WTC11 (cell line): ENCODE data around the gene SLC35A4. TPM values are rescaled to one million over a fixed set of nuclear protein-coding genes. Genes with fewer than 3 reads are reported as not detected.

Experiments used
- ATF1 ChIP-seq: sonication (generic); formaldehyde crosslinking; IDR thresholded peaks from 2 replicates; pipeline ENCODE4 v1.8.1; 2023; ENCODE audit warnings: mild to moderate bottlenecking, moderate library complexity, missing genetic modification reagents
- ATF2 ChIP-seq: sonication (generic); formaldehyde crosslinking; IDR thresholded peaks from 2 replicates; pipeline ENCODE4 v1.8.1; 2022; ENCODE audit warnings: low read depth, missing genetic modification reagents, borderline replicate concordance
- CREB1 ChIP-seq: sonication (generic); formaldehyde crosslinking; IDR thresholded peaks from 2 replicates; pipeline ENCODE4 v1.8.0; 2023; ENCODE audit warnings: mild to moderate bottlenecking, missing genetic modification reagents
- EMX1 ChIP-seq: fragments of 250-450 bp; sonication (Bioruptor Pico); IDR thresholded peaks from 2 replicates; pipeline ENCODE4 v1.8.0; 2021; ENCODE audit warnings: mild to moderate bottlenecking
- ERG ChIP-seq: fragments of 250-450 bp; sonication (Bioruptor Pico); IDR thresholded peaks from 2 replicates; pipeline ENCODE4 v1.8.0; 2021; ENCODE audit warnings: mild to moderate bottlenecking
- ESRRA ChIP-seq: sonication (generic); formaldehyde crosslinking; IDR thresholded peaks from 2 replicates; pipeline ENCODE4 v1.8.1; 2022; ENCODE audit warnings: mild to moderate bottlenecking, missing genetic modification reagents, borderline replicate concordance
- ETV6 ChIP-seq: sonication (generic); formaldehyde crosslinking; IDR thresholded peaks from 2 replicates; pipeline ENCODE4 v1.8.1; 2022; ENCODE audit warnings: mild to moderate bottlenecking, missing genetic modification reagents
- MLX ChIP-seq: sonication (generic); formaldehyde crosslinking; IDR thresholded peaks from 2 replicates; pipeline ENCODE4 v1.8.1; 2023; ENCODE audit warnings: mild to moderate bottlenecking, missing genetic modification reagents, moderate library complexity
- MXD4 ChIP-seq: fragments of 250-450 bp; sonication (Bioruptor Pico); IDR thresholded peaks from 2 replicates; pipeline ENCODE4 v1.8.0; 2021; ENCODE audit warnings: mild to moderate bottlenecking, moderate library complexity, borderline replicate concordance
- NFATC4 ChIP-seq: fragments of 250-450 bp; sonication (Bioruptor Pico); IDR thresholded peaks from 2 replicates; pipeline ENCODE4 v1.9.0; 2021; ENCODE audit warnings: mild to moderate bottlenecking
- OVOL2 ChIP-seq: fragments of 250-450 bp; sonication (Bioruptor Pico); IDR thresholded peaks from 2 replicates; pipeline ENCODE4 v1.9.0; 2021; ENCODE audit warnings: mild to moderate bottlenecking, borderline replicate concordance
- PRRX2 ChIP-seq: fragments of 250-450 bp; sonication (Bioruptor Pico); IDR thresholded peaks from 2 replicates; pipeline ENCODE4 v1.8.0; 2021; ENCODE audit warnings: mild to moderate bottlenecking
- RORB ChIP-seq: fragments of 250-450 bp; sonication (Bioruptor Pico); IDR thresholded peaks from 2 replicates; pipeline ENCODE4 v1.9.0; 2021; ENCODE audit warnings: mild to moderate bottlenecking
- SMAD3 ChIP-seq: sonication (generic); formaldehyde crosslinking; IDR thresholded peaks from 2 replicates; pipeline ENCODE4 v1.8.0; 2022; ENCODE audit warnings: missing genetic modification reagents, mild to moderate bottlenecking, borderline replicate concordance
- SMAD4 ChIP-seq: sonication (generic); formaldehyde crosslinking; IDR thresholded peaks from 2 replicates; pipeline ENCODE4 v1.8.0; 2022; ENCODE audit warnings: mild to moderate bottlenecking, missing genetic modification reagents
- SOX15 ChIP-seq: fragments of 250-450 bp; sonication (Bioruptor Pico); IDR thresholded peaks from 2 replicates; pipeline ENCODE4 v1.9.0; 2021; ENCODE audit warnings: mild to moderate bottlenecking
- SP1 ChIP-seq: sonication (generic); formaldehyde crosslinking; conservative IDR thresholded peaks from 2 replicates; pipeline ENCODE4 v1.8.1; 2022; ENCODE audit warnings: missing genetic modification reagents
- STAT6 ChIP-seq: sonication (generic); formaldehyde crosslinking; conservative IDR thresholded peaks from 2 replicates; pipeline ENCODE4 v1.8.1; 2023; ENCODE audit warnings: mild to moderate bottlenecking, low read depth, missing genetic modification reagents, moderate library complexity
- TCF7 ChIP-seq: sonication (generic); formaldehyde crosslinking; IDR thresholded peaks from 2 replicates; pipeline ENCODE4 v1.8.0; 2022; ENCODE audit warnings: mild to moderate bottlenecking, low read depth, missing genetic modification reagents, moderate library complexity
- USF1 ChIP-seq: sonication (generic); formaldehyde crosslinking; IDR thresholded peaks from 2 replicates; pipeline ENCODE4 v1.8.0; 2022; ENCODE audit warnings: mild to moderate bottlenecking, missing genetic modification reagents
- ZMAT4 ChIP-seq: fragments of 250-450 bp; sonication (Bioruptor Pico); IDR thresholded peaks from 2 replicates; pipeline ENCODE4 v1.9.0; 2021; ENCODE audit warnings: mild to moderate bottlenecking
- ZNF121 ChIP-seq: sonication (generic); formaldehyde crosslinking; IDR thresholded peaks from 2 replicates; pipeline ENCODE4 v1.8.0; 2023; ENCODE audit warnings: missing genetic modification reagents
- ZNF219 ChIP-seq: sonication (generic); formaldehyde crosslinking; IDR thresholded peaks from 2 replicates; pipeline ENCODE4 v1.8.0; 2023; ENCODE audit warnings: missing genetic modification reagents, mild to moderate bottlenecking, borderline replicate concordance
- ZNF281 ChIP-seq: sonication (generic); formaldehyde crosslinking; IDR thresholded peaks from 2 replicates; pipeline ENCODE4 v1.8.0; 2023; ENCODE audit warnings: mild to moderate bottlenecking, missing genetic modification reagents
- ZNF532 ChIP-seq: fragments of 250-450 bp; sonication (Bioruptor Pico); IDR thresholded peaks from 2 replicates; pipeline ENCODE4 v1.9.0; 2021; ENCODE audit warnings: mild to moderate bottlenecking, borderline replicate concordance
- total RNA-seq: library from RNA; stranded (reverse); gene quantifications from 3 replicates; pipeline ENCODE4 v1.2.3, GENCODE V29; 2021

The SLC35A4 gene
- total RNA-seq, 1 experiment from 2014 or later = 74.7 TPM

- no peak for TF ChIP-seq ZNF532 (CRISPR knock-in tag)
- no peak; the same call in none of the 2 replicates for TF ChIP-seq USF1 (CRISPR knock-in tag)
- TF ChIP-seq PRRX2 (CRISPR knock-in tag) = no peak
- TF ChIP-seq SMAD3 (CRISPR knock-in tag) = 0 out of 2 replicates have a peak, but pooled peaks have one; percentile 73
- no peak for TF ChIP-seq ZNF219 (CRISPR knock-in tag)
- TF ChIP-seq TCF7 = no peak
- TF ChIP-seq RORB (CRISPR knock-in tag) = no peak
- TF ChIP-seq ETV6 (CRISPR knock-in tag) = peak; percentile 62; the same call in 1 of the 2 replicates
- no peak for TF ChIP-seq MLX (CRISPR knock-in tag)
- TF ChIP-seq STAT6 (CRISPR knock-in tag) = no peak
- TF ChIP-seq ESRRA (CRISPR knock-in tag) = peak; percentile 79; the same call in 1 of the 2 replicates
- TF ChIP-seq ATF1 (CRISPR knock-in tag) = no peak
- no peak for TF ChIP-seq SMAD4 (CRISPR knock-in tag)
- TF ChIP-seq ATF2 = no peak
- TF ChIP-seq CREB1 (CRISPR knock-in tag) = peak; percentile 90
- peak; percentile 77; the same call in 1 of the 2 replicates for TF ChIP-seq EMX1 (CRISPR knock-in tag)
- TF ChIP-seq SOX15 (CRISPR knock-in tag) = no peak
- TF ChIP-seq NFATC4 (CRISPR knock-in tag) = peak; percentile 68; the same call in 1 of the 2 replicates
- peak; percentile 3; the same call in 1 of the 2 replicates for TF ChIP-seq ZMAT4 (CRISPR knock-in tag)
- TF ChIP-seq MXD4 = no peak
- peak; percentile 65; the same call in 1 of the 2 replicates for TF ChIP-seq ZNF281
- TF ChIP-seq SP1 = peak; percentile 90
- no peak for TF ChIP-seq OVOL2 (CRISPR knock-in tag)
- TF ChIP-seq ZNF121 (CRISPR knock-in tag) = 0 out of 2 replicates have a peak, but pooled peaks have one; percentile 11
- TF ChIP-seq ERG = no peak
These were observed 7.4 kb upstream of the SLC35A4 start, which contains the start of gene SRA1 (continued) for GRCh38 chr5:140557136-140557805.
